ENCODE data around the gene P2RY6.

DNA sequence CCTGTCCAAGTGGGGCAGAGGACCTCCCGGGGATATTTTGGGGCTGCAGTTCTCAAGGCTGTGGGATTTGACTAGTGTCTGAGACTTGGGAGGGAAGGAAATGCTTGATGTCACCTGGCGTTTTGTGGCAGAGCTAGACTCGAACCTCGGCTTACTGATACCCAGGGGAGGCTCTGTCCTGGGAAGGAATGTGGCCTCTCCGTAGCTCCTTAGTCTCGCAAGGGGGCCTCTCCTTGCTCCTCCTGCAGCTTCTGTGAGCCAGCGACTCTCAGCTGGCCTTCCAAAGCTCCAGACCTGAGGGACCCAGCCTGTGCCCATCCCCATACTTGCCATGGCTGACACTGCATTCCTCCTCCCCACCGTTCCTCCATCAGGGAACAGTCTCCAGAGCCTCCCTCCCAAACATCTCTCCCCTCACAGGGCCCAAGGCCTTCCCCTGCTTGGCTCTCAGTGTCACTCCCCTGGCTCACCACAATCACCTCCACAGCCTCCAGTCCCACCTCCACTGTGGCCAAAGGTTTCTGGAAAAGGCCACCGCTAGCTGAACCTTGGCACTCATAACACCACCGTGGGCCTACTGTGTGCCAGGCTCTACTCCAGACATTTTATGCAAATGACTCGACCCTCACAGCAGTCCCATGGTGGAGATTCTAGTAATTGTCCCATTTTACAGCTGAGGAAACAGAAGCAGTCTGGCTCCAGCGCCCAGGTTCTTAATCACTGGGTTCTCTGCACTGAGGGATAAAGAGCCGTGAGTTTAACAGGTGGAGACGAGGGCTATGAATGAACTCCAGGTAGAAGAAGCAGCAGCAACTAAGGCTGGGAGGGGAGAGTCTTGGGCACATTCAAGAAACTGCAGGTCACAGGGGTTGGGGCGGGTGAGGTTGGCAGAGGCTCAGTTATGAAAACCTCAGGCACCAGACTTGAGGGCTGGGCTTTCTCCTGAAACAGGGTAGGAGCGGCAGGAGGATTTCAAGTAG lies 42.0 kb upstream of the P2RY6 start:
- TF ChIP-seq, protein P1, sequence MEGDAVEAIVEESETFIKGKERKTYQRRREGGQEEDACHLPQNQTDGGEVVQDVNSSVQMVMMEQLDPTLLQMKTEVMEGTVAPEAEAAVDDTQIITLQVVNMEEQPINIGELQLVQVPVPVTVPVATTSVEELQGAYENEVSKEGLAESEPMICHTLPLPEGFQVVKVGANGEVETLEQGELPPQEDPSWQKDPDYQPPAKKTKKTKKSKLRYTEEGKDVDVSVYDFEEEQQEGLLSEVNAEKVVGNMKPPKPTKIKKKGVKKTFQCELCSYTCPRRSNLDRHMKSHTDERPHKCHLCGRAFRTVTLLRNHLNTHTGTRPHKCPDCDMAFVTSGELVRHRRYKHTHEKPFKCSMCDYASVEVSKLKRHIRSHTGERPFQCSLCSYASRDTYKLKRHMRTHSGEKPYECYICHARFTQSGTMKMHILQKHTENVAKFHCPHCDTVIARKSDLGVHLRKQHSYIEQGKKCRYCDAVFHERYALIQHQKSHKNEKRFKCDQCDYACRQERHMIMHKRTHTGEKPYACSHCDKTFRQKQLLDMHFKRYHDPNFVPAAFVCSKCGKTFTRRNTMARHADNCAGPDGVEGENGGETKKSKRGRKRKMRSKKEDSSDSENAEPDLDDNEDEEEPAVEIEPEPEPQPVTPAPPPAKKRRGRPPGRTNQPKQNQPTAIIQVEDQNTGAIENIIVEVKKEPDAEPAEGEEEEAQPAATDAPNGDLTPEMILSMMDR (IDR thresholded peaks at IDR 0.05; ENCODE audit: low read depth, low read length), result no peak
- no peak for TF ChIP-seq POLR2A (IDR thresholded peaks at IDR 0.05; ENCODE audit: extremely low read depth, insufficient read length)
- TF ChIP-seq, protein P2, sequence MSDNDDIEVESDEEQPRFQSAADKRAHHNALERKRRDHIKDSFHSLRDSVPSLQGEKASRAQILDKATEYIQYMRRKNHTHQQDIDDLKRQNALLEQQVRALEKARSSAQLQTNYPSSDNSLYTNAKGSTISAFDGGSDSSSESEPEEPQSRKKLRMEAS (IDR thresholded peaks at IDR 0.05; ENCODE audit: low read depth, low read length), result no peak
